Measurements from ENCODE around the gene MISP.

DNA sequence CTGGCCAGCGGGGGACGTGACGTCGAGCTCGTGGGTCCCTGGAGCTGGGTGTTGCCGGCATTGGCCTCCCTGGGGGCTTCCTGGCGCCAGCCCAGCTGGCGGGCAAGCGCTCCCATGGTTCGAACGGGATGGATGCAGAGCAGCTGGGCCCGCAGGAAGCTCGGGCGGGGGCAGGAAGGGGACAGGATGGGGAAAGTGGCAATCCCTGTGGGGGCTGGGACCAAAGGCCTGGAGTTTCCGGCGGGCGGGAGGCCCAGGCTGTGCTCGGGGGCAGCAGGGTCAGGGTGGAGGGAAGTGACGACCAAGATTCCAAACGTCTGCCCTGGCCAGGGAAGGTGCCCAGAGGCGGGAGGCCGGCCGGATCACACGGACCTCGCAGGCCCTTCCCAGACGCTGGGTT lies 22.9 kb upstream of the MISP start:
- no peak for TF ChIP-seq BHLHE40 (IDR thresholded peaks at IDR 0.05; ENCODE audit: low read depth, low read length)
- no peak for TF ChIP-seq POLR2A (IDR thresholded peaks at IDR 0.05; ENCODE audit: low read depth, low read length)
- TF ChIP-seq, protein P1, sequence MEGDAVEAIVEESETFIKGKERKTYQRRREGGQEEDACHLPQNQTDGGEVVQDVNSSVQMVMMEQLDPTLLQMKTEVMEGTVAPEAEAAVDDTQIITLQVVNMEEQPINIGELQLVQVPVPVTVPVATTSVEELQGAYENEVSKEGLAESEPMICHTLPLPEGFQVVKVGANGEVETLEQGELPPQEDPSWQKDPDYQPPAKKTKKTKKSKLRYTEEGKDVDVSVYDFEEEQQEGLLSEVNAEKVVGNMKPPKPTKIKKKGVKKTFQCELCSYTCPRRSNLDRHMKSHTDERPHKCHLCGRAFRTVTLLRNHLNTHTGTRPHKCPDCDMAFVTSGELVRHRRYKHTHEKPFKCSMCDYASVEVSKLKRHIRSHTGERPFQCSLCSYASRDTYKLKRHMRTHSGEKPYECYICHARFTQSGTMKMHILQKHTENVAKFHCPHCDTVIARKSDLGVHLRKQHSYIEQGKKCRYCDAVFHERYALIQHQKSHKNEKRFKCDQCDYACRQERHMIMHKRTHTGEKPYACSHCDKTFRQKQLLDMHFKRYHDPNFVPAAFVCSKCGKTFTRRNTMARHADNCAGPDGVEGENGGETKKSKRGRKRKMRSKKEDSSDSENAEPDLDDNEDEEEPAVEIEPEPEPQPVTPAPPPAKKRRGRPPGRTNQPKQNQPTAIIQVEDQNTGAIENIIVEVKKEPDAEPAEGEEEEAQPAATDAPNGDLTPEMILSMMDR (conservative IDR thresholded peaks at IDR 0.05; ENCODE audit: low read depth, low read length), result no peak
- TF ChIP-seq MAZ (IDR thresholded peaks at IDR 0.05; ENCODE audit: borderline replicate concordance, low read depth, low read length), result no peak
